ENCODE measurements around the gene RGPD4.
"Not testable (repeated sequence)": the region's sequence is repeated elsewhere in the genome, so short reads cannot be mapped to it uniquely, and the experiment has no call there.

The RGPD4 gene

DNA sequence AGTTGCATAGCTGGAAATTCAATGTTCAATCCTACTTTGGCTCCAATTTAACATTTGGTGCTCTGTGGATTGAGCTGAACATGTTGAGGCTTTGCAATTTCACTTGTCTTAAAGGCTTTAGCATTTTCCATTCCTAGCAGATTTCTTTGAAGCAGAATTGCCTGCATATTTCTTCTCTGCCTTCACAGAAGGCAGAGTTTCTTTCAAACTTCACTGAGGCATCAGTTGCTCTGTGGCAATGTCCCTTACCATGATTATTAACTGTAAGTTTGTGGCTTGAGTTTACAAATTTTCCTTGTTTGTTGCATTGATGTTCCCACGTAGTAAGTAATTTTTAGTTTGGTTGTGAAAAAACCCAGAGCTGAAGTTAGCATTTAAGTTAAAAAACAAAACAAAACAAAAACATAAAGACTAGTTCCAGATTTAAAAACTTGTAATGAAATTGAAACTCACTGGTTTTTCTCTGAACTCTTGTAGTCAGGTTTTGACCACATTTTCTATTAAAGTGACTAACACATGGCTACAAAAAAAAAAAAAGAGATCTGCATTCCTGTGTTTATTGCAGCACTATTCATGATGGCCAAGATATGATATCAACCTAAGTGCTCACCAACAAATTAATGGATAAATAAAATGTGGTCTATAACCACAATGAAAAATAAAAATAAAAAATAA is 90.1 kb downstream of the RGPD4 start:
- not testable (repeated sequence) for H3K9me3 ChIP-seq (ENCODE audit: low read depth, low read length); H3K27ac ChIP-seq; H3K36me3 ChIP-seq (ENCODE audit: insufficient read depth, low read length); DNase-seq (ENCODE audit: low read depth, low spot score); H3K9ac ChIP-seq (ENCODE audit: insufficient read length); H3K4me3 ChIP-seq

- H3K4me3 ChIP-seq, result no peak overlapping the region
- DNase-seq (ENCODE audit: low read depth, low spot score), result no peak
- H3K36me3 ChIP-seq (ENCODE audit: insufficient read depth, low read length), result no peaks in the 10 kb centered on the region
- TF ChIP-seq FOXP2 (optimal IDR thresholded peaks at IDR 0.05; ENCODE audit: control extremely low read depth, extremely low read length, insufficient read depth) (no peak), POLR2AphosphoS5 (IDR thresholded peaks at IDR 0.05; ENCODE audit: borderline replicate concordance, low read depth, low read length) (no peak), EZH2 (IDR thresholded peaks at IDR 0.05) (no peak)
- no peak overlapping the region for H3K9ac ChIP-seq (ENCODE audit: insufficient read length)
- H3K9me3 ChIP-seq (ENCODE audit: low read depth, low read length), result no peaks in the 10 kb centered on the region
- H3K27ac ChIP-seq, result no peak overlapping the region
Observed at GRCh38 chr2:107927034-107927534, 100.4 kb downstream of the RGPD4 start.

DNA sequence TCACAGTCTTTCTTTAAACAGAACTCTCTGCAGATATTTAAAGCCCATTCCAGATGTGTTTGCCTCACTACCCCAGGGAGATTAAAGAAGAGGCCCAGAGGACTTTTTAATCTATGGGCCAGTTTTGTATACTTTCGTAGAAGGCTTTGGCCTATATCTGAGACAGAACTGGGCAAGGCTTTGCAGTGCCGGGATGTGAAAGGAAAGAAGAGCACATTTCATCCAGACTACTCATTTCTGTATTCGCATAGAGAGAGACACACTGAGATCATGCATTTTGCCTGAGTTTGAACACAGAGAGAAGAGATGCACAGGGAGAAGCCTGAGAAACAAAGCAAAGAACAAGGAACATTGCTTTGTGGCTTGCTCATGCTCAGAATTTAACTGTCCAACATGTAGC is 104.7 kb downstream of the RGPD4 start:
- H3K36me3 ChIP-seq (ENCODE audit: insufficient read depth, low read length), result no peaks in the 10 kb centered on the region
- TF ChIP-seq EZH2 (IDR thresholded peaks at IDR 0.05), result no peak
- H3K9me3 ChIP-seq (ENCODE audit: low read depth, low read length), result no peaks in the 10 kb centered on the region
- DNase-seq (ENCODE audit: low read depth, low spot score), result no peak
- no peak overlapping the region for H3K27ac ChIP-seq
- no peak overlapping the region for H3K4me3 ChIP-seq
- no peak overlapping the region for H3K9ac ChIP-seq (ENCODE audit: insufficient read length)

- H3K9me3 ChIP-seq (ENCODE audit: low read depth, low read length), result no peaks in the 10 kb centered on the region
Observed at GRCh38 chr2:107932488-107932887, 105.8 kb downstream of the RGPD4 start.

DNA sequence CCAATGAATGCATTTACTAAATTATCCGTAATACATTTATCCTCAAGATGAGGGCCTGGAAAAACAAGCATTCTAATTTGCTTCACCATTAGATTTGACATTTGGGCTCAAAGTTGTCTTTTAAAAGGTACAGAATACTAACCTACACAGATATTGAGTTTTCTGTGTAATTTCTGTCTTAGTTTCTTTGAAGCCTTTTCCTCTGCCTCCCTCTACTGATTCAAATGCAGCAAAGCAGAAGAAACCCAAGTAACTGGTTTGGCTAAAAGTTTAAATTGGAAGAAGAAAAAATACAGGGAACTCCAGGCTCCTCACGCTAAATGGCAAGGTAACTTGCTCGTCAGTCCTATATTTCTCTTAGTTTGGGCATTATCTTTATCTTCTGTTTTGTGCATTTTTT is 106.3 kb downstream of the RGPD4 start:
- Histone ChIP-seq H3K36me3 (ENCODE audit: insufficient read depth, low read length) (no peaks in the 10 kb centered on the region), H3K9ac (ENCODE audit: insufficient read length) (no peak overlapping the region), H3K4me3 (no peak overlapping the region), H3K27ac (no peak overlapping the region), H3K9me3 (ENCODE audit: low read depth, low read length) (no peaks in the 10 kb centered on the region)
- no peak for DNase-seq (ENCODE audit: low read depth, low spot score)
- no peak for TF ChIP-seq FOXP2 (optimal IDR thresholded peaks at IDR 0.05; ENCODE audit: control extremely low read depth, extremely low read length, insufficient read depth)
- TF ChIP-seq EZH2 (IDR thresholded peaks at IDR 0.05), result no peak
- no peak for TF ChIP-seq POLR2AphosphoS5 (IDR thresholded peaks at IDR 0.05; ENCODE audit: borderline replicate concordance, low read depth, low read length)

More at GRCh38 chr2:107932488-107932887, 105.8 kb downstream of the RGPD4 start:
- no peak overlapping the region for H3K4me3 ChIP-seq
- H3K36me3 ChIP-seq (ENCODE audit: insufficient read depth, low read length), result no peaks in the 10 kb centered on the region
- no peak overlapping the region for H3K9ac ChIP-seq (ENCODE audit: insufficient read length)
- TF ChIP-seq FOXP2 (optimal IDR thresholded peaks at IDR 0.05; ENCODE audit: control extremely low read depth, extremely low read length, insufficient read depth) (no peak), POLR2AphosphoS5 (IDR thresholded peaks at IDR 0.05; ENCODE audit: borderline replicate concordance, low read depth, low read length) (no peak), EZH2 (IDR thresholded peaks at IDR 0.05) (no peak)
- no peak for DNase-seq (ENCODE audit: low read depth, low spot score)
- H3K27ac ChIP-seq, result no peak overlapping the region

DNA sequence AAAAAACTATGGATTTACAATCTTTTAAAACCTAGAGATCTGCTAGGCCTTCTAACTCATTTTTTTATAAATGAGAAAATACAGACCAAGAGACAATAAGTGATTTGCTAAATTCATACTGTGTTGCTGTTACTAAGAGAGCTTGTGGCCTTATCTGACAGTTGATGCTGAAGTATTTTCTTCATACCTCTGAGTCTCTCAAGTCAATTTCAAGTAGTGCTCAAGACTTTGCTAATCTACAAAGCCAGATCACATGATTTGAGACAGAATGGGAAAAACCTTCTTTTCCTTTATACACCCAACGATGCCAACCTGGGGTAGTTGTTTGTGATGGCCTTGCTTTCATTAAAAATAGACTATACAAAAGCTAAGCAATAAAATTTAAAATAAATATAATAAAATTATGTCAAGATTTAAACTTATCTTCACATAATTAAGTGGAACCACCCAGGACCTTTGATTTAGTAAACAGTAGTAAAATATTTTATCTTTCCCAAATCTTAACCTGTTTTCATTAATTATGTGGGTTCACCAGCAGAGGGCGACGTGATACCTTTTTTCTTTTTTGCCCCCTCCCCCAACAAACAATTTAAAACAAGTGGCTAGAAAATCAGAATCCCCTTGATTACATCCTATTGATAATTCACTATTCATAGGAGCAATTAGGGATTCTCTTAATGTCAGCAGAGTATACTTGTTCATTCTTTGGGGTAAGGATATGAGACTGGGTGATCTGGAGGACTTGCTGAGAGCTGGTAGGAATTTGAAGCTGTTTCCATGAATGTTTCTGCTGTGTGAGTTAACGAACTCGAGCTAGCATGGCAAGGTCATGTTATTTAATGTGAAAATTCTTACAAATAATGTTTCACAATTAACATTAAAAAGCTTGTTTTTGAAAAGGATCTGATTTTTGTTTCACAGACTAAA is 110.0 kb downstream of the RGPD4 start:
- TF ChIP-seq POLR2AphosphoS5 (IDR thresholded peaks at IDR 0.05; ENCODE audit: borderline replicate concordance, low read depth, low read length), result no peak
- TF ChIP-seq EZH2 (IDR thresholded peaks at IDR 0.05), result no peak
- TF ChIP-seq FOXP2 (optimal IDR thresholded peaks at IDR 0.05; ENCODE audit: control extremely low read depth, extremely low read length, insufficient read depth), result no peak
- Histone ChIP-seq H3K27ac (no peak overlapping the region), H3K9me3 (ENCODE audit: low read depth, low read length) (no peaks in the 10 kb centered on the region), H3K9ac (ENCODE audit: insufficient read length) (no peak overlapping the region), H3K4me3 (no peak overlapping the region), H3K36me3 (ENCODE audit: insufficient read depth, low read length) (no peaks in the 10 kb centered on the region)
- no peak for DNase-seq (ENCODE audit: low read depth, low spot score)

Data from SK-N-MC (cell line).